GOT3 (cell line): ENCODE measurements around the gene PPP1R9A.

ENCODE experiments used
- DNase-seq: peaks from one replicate; lab custom pipeline; 2025; ENCODE audit warnings: mixed read lengths; lab: John Stamatoyannopoulos, UW

Gene PPP1R9A

DNA sequence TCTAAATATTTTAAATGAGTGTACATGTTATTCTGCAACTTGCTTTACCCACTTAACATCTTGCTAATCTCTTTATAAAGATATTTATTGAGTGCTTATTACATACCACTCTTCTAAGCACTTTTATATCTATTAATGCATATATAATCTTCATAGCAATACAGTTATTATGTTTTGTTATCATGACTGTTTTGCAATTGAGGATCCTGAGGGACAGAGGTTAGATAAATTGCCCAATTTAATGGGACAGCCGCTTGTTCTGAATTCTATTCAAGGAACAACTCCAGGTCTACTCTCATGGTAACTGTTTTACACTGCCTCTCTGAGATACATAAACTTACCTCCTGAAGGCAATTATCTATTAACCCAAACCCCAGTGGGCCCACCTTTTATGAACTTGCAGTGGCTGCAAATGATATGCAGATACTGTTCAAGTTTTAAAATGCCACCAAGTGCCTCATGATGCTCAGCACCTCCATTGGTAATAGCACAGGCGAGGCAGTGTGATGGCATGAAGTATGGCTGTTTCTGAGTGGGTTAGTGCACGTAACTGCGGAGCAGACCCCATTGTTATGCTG lies 356.5 kb downstream of the PPP1R9A start:
- DNase-seq: no peak

DNA sequence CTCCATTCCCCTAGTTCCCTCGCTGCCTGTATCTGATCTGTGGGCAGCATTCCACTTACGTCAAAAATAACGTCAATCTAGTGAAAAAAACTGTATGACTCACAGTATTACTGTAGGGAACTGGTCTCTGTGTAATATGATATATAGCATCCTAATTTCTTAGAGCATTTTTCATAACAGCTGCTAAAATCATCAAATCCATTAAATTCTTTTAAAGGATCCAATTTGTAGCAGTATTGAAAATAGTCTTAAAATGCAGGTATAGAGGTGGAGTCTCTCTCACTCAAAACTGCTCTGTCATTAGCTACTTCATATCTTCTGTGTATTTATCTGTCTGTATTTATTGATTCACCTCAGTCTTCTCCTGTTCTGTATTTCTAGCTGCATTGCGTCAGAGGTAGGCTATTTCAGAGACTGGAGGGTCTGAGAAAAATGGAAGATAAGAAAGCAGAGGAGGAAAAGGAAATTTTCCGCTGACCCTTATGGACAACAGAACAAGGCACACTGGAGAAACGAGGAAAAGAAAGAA lies 357.0 kb downstream of the PPP1R9A start:
- DNase-seq: no peak

DNA sequence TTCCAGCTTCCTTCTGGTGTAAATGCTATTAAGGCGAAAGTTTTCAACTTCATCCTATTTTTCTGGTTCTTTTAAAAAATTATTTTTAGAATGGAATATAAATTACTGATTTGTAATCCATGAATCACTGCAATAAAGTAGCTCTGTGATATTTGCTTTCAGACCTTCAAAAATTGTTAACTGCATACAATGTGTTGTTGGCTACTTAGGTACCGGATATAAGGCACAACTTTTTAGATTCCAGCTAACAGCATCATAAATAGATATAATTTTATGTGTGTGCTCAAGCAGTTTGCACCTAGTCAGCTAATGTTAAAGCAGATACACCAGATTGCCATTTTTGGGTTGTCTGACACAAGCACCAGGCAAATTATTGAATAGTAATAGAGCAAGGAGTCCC lies 358.2 kb downstream of the PPP1R9A start:
- no peak for DNase-seq

DNA sequence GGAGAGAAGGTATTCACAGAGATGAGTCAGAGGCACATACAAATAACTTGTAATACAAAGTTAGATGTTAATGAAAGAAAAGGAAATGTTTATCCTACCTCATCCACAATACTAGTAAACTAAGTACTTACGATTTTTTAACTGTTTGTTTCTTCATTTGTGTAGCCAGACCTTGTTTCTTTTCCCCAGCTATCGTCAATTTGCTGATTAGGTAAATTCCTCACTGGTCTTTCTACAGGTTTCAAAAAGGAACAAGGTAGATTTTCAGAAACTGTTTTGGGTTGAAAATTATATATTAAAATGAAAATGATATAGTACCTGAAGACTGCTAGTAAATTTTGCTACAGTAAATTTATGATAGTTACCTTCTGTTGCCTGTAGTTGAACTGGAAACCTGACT lies 360.4 kb downstream of the PPP1R9A start:
- no peak for DNase-seq

DNA sequence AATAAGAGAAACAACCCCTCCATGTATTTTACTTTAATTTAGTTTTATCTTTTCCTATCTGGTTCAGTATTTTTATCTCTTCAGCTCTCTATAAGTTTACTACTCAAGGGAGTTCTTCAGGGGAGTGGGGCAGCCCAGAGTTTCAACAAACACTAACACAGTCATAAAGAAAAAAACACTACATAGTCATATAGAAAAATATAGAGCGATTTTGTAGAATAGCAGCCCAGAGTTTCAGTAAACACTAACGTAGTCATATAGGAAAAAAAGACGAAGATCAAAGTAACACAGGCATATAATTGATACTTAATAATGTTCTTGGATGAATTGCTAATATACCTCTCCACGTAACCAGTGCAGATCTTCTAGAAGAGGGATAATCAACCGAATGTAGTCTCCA lies 362.2 kb downstream of the PPP1R9A start:
- no peak for DNase-seq

DNA sequence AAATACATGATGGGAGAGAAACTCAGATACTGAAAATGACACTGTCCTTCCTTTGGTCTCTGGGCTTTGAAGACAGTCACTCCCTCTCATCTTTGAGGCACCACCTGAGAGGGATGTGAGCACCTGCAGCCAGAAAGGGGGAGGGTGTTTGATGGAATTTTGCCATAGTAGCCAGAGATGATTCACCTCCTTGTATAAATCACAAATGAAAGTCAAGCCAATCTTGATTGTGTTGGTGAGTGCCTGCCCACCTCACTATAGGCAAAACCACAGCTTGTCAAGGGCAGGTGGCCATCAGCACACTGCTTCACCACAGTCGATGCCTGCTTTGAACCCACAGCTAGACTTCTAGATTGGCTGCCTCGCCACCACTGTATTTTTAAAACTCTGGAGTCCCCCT lies 368.7 kb downstream of the PPP1R9A start:
- DNase-seq: no peak

DNA sequence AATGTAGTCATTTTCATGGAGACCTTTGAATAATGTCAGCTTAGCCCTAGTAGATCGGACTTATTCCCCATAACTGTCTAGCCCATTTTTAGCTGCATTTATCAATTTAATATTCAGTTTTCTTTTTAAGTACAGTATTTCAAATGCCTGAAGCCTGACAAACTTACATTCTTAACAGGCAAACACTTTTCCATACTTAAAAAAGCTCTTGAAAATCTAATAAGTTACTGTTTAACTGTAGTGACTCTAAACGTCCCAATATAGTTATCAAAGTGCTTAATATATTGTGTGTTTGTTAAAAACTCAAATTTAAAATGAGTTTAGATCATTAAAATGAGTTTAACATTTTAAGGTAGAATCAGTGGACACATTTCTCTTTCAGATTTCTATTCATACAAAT lies 372.0 kb downstream of the PPP1R9A start:
- no peak for DNase-seq

DNA sequence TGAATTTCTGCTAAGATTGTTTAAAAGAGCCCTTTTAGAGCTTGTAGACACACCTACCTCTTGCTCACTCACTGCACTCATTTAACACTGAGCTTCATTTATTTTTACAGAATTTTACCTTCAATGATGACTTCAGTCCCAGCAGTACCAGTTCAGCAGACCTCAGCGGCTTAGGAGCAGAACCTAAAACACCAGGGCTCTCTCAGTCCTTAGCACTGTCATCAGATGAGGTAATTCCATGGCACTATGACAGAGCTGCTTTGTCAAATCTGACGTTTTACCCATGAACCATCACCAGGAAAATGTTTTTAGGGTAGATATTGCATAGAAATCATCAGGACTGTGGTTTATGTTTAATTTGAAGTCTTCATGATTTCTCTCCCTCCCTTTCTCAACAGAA lies 378.7 kb downstream of the PPP1R9A start:
- DNase-seq: no peak

DNA sequence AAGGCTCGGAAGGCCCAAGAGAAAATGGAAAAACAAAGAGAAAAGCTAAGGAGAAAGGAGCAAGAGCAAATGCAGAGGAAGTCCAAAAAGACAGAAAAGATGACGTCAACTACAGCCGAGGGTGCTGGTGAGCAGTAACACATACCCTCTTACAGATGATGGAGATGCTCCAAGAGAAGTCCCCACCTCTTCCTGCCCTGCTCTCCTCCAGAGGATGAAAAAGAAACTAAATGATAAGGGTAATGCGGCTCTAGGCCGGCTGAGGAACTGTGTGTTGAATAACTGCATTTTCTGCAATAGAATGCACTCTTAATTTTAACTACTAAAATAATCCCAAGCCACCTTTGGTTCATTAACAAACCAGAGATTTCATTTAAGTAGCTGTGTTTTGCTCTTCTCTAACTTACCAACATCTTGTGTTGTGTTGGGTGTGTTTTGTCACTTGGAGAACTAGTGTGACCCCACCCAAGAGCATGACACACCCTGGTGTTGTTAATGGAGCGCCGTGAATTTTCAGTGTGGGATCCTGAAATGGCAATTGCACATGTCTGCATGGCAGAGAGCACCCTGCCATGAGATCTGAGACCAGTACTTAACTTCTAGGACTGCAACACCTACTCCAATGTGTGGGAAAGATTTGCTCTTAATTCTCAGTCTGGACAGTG lies 382.9 kb downstream of the PPP1R9A start:
- DNase-seq: no peak

DNA sequence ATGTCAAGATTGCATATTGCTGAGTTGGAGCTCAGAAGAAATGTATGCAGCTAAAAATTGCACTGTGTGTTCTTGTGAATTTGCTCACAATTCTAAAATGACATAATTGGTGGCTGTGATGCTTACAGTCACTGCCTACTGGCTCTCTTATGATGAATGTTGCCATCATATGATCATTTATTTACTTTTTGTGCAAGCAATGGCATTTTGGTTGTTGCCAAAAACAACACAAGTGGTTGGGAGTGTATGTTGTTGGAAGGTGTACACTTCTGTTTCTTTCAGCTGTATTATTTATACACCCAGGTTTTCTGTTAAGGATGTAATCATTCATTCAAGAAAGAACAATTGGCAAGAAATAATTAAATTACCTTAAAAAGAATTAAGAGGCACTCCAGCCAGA lies 388.0 kb downstream of the PPP1R9A start:
- no peak for DNase-seq

DNA sequence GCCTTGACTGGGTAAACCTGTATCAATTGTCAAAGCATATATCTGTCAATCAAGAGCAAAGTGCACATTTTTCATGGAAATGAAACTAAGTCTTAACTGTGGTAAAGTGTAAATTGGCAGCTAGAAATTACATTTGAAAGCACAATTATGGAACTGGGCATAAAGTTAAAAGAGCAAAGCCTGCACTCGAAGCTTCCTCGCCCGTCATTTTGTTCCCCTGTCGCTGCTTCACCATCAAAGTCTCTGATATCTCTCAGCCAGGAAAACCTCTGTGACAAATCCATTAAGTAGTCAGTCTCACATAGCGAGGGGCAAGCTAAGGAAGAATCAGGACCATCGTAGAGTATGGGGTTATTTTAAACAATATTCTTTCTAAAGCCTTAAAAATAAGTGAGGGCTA lies 389.1 kb downstream of the PPP1R9A start:
- DNase-seq: no peak

DNA sequence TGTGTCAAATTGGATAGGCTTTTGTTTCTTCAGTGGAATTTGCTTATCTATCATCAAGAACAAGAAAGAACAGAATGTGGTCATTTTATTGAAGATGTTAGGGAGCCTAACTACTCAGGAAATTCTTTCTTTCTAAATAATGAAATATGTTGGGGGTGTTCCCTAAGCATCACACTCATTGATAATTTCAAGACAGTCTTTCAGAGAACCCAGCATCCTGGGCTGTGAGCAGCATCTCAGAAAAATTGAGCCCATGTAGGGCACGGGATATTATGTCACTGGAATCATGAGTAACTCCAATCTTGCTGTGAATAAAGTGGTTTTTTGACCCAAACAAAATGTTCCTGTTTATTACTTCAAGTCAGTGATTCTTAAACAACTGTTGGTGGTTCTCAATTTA lies 389.6 kb downstream of the PPP1R9A start:
- DNase-seq: no peak

DNA sequence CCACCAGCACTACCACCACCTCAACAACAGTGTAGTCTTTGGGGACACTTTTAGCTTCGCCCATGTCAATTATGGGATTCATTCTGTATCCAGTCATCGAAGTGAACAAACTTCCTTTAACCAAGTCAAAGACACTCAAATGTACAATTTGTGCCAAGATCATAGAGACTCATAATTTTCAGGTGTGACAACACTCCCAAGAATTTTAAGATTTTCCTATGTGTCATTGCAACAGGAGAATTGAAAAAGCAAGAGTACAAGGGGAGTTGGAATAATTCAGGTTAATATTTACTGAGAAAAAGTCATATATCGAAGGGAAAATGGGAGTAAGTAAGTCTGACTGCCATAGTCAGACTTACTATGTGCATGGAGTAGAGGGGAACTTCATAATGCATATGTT lies 390.7 kb downstream of the PPP1R9A start:
- no peak for DNase-seq

DNA sequence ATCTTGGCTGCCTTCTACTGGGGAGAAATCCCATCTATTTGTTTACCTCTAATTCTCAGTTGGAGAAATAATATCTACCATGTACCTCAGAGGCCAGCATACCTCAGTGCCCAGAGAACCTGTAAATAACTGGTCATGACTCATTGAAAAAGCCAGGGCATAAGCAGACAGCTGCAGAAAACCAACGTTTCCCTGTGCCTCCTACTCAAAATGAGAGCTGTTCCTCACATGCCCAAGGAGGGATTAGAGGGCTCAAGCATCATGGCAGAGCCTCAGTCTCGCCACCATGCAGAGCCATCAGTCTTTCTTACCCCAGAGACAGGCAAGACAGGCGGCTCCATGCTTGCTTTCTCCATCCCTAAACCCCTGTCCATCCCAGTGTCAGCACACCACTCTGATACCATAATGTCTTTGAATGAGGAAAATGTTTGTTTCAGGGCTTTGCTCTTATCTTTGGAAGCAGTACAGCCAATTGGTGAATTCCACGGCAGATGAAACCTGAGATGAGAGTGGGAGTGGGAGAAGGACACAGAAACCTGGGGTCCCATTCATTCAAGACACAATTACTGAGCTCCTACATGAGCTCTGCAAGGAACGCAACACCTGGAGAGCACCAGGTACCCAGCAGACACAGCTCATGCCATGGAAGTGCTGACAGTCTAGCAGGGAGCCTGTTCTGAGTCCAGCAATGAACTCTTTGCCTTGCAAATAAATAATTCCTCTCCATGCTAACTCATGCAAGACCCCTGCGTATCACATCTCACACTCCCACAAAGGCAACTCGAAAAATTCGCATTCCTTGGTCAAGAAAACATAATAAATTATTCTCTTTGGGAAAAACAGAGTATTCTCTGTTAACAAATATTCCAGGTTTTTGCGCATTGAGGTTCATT lies 395.9 kb downstream of the PPP1R9A start:
- DNase-seq: no peak

DNA sequence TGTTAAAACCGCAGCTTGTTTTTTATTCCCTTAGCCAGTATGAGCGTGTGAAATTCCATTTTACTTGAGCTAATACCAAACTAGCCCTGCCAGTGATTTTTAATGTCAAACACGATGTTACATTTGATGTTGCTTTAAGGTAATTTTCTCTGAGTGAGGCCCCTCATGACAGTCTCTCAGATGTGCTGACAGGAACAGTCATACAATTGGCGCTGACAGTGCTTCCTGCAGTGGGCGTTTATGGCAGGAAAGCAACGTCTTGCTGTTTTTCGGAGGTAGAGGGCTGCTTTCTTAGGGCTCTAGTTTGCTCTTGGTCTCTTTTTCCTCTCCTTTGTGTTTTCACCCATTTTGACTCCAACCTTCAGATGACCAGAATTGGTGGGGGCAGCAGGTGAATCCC lies 397.6 kb downstream of the PPP1R9A start:
- DNase-seq: no peak

DNA sequence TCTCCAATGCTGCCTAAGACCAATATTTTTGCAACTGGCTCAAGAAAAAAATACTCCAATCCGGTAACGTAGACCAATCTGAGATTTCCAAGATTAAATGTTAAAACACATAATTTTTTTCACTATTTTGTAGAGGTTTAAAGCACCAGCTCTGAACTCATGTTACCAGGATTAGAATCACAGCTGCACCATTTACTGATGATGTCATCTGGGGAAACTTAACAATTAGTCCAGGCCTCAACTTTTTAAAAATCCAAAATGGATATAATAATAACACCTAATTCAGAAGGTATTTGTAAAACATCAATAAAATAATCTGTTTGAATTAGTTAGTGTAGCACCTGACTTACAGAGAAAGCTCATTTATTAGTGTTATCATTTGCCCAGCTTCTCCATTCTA lies 402.6 kb downstream of the PPP1R9A start:
- no peak for DNase-seq

DNA sequence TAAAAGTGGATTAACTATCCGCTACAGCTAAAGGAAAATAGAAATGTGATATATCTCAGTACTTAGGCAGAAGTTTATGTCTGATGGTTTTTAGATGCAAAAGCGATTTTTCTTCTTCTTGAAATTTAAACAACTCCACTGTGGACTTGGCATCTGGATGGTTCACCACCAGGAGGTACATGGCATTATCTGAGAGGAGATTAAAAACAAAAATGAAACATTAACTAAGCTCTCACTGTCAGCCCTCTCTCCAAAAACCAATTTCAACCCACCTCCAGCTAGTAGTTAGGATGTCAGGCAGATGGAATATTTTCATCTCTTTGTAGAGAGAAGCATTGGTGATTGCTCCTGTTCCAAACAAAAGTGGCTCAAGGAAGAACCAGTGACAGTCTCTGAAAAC lies 404.0 kb downstream of the PPP1R9A start:
- DNase-seq: no peak

DNA sequence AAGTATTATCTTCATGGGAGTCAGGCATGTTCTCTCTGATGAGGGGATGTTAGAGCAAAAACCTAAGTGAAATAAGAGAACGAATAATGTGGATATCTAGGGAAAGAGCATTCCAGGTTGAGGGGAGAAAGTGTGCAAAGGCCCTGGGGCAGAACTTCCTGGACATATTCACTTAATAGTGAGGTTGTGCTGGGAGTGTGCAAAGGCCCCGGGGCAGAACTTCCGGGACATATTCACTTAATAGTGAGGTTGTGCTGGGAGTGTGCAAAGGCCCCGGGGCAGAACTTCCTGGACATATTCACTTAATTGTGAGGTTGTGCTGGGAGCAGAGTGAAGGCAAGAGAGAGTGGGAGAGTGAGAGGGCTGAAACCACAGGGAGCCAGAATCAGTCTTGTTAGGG lies 405.2 kb downstream of the PPP1R9A start:
- no peak for DNase-seq

DNA sequence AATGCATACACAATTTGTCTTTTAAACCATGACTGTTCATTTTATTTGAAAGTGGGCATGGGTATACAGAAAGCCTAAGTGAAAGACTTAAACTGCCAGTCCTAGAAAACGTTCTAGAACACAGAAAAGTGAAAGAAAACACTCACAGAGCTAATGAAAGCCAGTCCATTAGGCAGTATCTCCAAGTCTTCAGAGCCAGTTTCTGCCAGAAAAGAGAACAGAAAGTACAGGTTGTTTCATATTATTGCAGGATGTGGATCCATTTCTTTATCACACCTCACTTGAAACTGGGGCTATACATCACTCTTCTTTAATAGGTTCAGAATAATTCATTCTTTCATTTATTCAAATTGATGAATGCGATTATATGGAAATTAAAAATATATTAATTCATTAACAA lies 409.2 kb downstream of the PPP1R9A start:
- DNase-seq: no peak

DNA sequence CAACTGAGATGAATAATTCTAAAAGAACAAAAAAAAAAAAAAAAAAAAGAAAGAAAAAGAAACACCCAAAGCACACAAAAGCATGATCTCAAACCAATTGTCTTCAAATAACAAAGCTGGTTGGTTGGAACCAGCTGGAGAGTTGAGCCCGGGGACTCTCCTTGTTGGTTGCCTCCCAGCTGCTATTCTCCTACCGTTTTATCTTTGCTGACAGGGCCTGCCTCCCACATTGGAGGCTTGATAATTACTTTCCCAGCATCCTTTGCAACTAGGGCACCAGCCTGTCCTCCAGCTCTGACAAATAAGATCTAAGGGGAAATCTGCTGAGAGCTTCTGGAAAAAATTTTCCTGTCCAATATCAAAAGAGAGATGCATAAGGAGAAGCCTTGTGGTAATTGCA lies 410.2 kb downstream of the PPP1R9A start:
- no peak for DNase-seq

DNA sequence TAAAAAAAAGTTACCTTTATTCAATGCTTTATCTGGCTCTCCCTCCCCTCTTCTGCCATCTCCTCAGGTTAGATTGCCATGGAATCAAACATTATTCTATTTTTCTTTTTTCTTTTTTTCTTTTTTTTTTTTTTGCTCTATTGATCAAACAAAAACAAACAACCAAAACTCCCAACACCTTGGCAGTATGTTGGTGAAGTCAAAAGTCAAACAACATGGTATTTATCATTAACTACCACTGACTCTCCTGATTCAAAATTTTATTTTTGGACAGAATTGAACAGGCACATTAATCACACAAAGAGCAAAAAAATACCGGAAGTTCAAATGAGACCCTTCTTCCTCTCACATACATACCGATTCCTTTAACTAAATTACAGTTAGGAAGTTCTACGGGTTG lies 410.6 kb downstream of the PPP1R9A start:
- DNase-seq: no peak

DNA sequence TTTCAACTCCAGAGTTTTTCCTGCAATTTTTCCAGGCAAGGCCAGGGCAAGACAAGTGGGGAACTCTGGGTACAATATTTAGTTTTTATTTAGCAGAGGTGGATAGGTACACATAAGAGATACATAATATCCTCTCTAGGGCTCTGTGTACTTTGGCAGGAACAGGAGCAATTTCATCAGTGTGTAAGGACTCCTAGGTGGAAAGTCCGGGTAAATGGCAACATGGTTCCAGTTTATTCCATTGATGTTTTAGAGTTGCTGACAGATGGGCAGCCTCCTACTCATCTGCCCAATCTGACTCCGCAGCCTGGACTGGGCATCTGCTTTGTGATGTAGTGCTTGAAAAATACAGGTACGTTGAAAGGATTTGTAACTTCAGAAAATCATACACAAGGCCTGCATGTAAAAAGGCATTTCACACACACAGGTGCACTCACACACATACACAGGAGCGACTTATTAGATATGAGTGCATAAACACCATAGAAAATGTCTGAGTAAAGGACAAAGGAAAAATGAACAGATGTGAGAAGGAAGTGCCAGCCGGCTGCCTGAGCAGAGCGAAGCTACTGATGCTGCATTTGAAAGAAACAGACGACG lies 411.2 kb downstream of the PPP1R9A start:
- DNase-seq: no peak

DNA sequence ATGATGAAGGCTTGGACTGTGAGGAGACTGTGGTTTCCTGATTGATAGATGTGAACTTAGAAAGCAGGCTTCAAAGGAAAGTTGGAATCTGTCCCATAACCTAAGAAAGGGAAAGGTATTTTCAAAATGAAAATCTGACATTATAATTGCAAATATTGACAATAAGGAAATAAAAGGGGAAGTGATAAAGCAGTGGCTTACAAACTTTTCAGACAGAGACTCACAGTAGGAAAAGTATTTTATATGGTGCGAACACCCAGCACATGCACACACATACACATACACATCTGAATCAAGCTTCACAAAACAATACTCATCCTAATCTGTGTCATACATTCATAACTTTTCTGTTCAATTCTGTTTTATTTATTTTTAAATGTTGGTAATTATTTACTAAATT lies 412.2 kb downstream of the PPP1R9A start:
- DNase-seq: no peak
